LNCaP clone FGC (cell line): ENCODE data around the gene KIAA0040.

Source experiments
- DNase-seq: peaks from one replicate; pipeline ENCODE4 v3.0.0-alpha.2; 2011; ENCODE audit warnings: low read depth
- H3K4me3 ChIP-seq: 2 replicates; pipeline ENCODE4 v1.5.1; 2011; ENCODE audit warnings: mild to moderate bottlenecking, low read depth, low read length, control low read depth
- TF ChIP-seq, protein P1 (sequence below): IDR thresholded peaks from 2 replicates; pipeline ENCODE4 v1.5.1; 2012; ENCODE audit warnings: mild to moderate bottlenecking; ENCODE audit not compliant: control insufficient read depth, insufficient read depth; ENCODE audit errors: extremely low read depth

KIAA0040 gene

DNA sequence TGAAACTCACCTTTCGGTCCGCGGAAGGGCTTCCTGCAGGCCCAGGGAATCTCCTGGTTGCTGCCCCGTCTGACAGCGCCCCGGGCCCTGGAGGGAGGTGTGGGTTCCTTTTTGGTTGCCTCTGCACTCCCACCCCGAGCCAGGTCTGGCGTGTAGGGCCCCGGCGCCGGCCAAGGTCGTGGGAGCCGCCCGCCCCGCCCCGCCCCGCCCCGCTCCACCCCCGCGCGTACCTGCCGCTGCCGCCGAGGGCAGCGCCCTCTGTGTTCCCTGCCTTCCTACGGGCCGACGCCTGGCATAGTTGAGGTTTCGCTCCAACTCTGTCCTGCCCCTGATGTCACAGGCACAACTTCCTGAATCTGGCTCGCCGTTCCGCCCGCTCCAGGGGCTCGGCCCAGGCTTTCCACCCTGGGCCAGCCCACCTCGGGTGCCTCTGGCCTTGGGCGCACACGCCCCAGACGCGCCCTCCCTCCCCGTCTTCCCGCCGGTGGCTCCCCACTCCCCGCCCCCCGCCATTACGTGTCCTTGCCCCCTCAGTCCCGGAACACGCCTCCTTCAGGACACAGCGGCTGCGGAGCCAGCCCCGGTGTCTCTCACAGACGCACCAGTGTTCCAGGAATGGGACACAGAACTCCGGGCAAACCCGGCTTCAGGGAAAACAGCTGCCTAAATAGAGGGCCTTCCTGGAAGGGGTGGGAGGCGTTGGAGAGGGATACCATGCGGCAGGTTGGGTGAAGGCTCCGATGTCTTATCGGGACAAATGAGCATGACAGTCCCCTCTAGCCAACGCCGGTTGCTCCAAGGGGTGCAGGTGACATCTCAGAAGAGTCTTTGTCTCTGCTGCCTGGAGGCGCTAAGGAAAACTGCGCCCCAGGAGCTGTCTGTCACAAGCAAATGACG, at the start of gene KIAA0040:
Gene KIAA0040 (minus strand): TSS at position 147 of the 897 bp plus-strand sequence. CDS start 31,763 bp downstream, outside the sequence.
- peak within 1 kb of the TSS; percentile 54 for H3K4me3 ChIP-seq
- TF ChIP-seq, protein P1, sequence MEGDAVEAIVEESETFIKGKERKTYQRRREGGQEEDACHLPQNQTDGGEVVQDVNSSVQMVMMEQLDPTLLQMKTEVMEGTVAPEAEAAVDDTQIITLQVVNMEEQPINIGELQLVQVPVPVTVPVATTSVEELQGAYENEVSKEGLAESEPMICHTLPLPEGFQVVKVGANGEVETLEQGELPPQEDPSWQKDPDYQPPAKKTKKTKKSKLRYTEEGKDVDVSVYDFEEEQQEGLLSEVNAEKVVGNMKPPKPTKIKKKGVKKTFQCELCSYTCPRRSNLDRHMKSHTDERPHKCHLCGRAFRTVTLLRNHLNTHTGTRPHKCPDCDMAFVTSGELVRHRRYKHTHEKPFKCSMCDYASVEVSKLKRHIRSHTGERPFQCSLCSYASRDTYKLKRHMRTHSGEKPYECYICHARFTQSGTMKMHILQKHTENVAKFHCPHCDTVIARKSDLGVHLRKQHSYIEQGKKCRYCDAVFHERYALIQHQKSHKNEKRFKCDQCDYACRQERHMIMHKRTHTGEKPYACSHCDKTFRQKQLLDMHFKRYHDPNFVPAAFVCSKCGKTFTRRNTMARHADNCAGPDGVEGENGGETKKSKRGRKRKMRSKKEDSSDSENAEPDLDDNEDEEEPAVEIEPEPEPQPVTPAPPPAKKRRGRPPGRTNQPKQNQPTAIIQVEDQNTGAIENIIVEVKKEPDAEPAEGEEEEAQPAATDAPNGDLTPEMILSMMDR, result peak; percentile 54
- DNase-seq, result no peak

DNA sequence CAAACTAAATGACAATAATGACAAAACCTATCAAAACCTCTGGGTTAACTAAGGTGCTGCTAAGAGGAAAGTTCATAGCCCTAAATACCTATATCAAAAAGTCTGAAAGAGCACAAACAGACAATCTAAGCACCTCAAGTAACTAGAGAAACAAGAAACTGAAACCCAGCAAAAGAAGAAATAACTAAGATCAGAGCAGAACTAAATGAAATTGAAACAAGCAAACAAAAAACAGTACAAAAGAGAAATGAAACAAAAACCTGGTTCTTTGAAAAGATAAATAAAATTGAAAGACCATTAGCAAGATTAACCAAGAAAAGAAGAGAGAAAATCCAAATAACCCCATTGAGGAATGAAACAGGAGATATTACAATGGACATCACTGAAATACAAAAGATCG, 44.8 kb upstream of the KIAA0040 start:
- TF ChIP-seq, protein P1, result no peak
- no peak overlapping the region for H3K4me3 ChIP-seq
- DNase-seq, result no peak

DNA sequence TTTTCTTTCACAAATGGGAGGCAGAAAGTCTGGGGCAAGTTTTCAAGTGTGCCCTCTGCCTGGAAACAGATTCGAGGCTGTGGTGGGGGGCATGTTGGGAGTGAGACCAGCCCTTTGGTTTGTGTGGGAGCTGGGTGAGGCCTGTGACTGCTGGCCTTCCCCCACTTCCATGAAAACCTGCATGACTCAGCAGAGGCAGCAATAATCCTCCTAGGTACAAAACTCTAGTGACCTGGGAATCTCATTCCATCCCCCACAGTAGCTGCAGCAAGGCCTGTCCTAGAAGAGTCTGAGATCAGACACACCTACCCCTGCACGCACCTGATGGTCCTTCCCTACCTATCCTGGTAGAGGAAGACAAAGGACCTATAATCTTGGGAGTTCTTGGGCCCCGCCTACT, 42.1 kb upstream of the KIAA0040 start:
- DNase-seq, result no peak
- TF ChIP-seq, protein P1, result no peak
- H3K4me3 ChIP-seq, result no peak overlapping the region

DNA sequence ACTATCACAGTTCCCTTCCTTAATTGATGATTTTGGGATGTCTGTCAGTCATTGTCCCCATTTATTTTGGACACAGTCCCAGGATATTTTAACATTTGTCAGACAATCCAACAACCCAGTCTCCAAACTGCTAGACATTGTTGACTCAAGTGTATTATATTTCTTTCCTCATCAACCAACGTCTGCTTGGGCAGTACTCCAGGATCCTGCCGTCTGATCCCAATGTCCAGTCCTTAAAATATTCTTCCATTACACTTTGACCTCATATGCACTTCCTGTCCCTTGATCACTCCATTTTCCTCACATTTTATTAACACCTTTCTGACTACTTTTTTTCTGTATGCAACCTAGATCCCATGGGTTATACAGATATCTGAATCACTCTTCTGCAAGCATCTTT, 39.8 kb upstream of the KIAA0040 start:
- H3K4me3 ChIP-seq, result no peak overlapping the region
- peak; percentile 93 for DNase-seq
- TF ChIP-seq, protein P1, result no peak

DNA sequence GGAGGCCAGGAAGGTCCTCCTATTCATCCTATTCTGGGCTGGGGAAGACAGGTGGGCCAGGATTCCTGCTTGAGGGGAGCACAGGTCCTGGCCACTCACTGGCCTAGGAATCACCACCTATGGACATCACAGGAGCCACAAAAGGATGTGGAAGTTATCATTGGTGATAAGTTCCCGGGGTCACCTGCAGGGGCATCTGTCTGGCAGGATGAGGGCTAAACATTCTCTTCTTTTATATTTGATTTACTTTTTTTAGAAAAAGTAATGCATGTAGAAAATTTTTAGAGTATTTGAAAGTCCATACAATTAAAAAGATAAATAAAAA, 33.2 kb upstream of the KIAA0040 start:
- no peak for DNase-seq
- TF ChIP-seq, protein P1, result no peak
- H3K4me3 ChIP-seq, result no peak overlapping the region

DNA sequence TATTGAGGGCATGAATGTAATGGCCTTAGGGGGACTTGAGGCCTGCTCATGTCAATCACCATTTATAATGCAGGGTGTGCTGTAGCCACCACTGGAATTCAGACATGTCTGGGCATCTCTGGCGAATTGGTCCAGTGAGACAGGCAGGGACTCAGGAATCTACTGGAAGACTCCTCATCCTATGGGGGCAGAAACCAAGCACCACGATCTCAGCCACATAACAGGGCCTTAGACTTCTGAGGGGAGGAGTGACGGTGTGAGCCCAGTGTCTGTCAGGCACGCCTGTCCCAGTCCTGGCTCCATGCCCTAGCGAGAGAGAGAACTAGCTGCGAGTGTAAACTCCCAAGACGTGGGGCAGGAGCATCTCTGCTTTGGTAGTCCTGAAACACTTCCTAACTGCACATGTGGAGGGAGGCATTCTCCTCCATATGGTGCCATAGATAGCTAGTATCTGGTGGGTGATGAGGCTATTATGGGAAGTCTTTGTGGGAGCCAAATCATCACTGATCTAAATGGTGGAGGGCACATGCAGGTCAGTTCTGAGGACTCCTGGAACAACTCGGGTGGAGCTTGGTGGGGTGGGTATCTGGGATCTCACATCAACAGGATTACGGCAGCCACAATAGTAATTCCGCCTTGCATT, 29.8 kb upstream of the KIAA0040 start:
- TF ChIP-seq, protein P1, result no peak
- no peak for DNase-seq
- H3K4me3 ChIP-seq, result no peak overlapping the region
